ENCODE data around the gene NAALADL2. TPM values are rescaled to one million over a fixed set of nuclear protein-coding genes. Genes with fewer than 3 reads are reported as not detected.

Gene NAALADL2
- total and polyA plus RNA-seq, 2 experiments from 2014 or later: 3.4 to 15.3 TPM

- Histone ChIP-seq H3K4me1 (ENCODE audit: insufficient read depth) (no peaks in the 10 kb centered on the region), H3K27ac (no peak overlapping the region), H3K36me3 (replicated peaks; ENCODE audit: insufficient read depth, low read depth) (no peaks in the 10 kb centered on the region), H3K4me2 (no peak overlapping the region), H3K9me2 (replicated peaks; ENCODE audit: insufficient read depth) (no peaks in the 10 kb centered on the region), H3K27me3 (no peaks in the 10 kb centered on the region), H3K79me2 (no peaks in the 10 kb centered on the region), H3K4me3 (no peak overlapping the region), H4K20me1 (ENCODE audit: insufficient read depth, poor library complexity, severe bottlenecking) (no peaks in the 10 kb centered on the region), H2AFZ (no peak overlapping the region), H3K9me3 (ENCODE audit: low read depth) (no peaks in the 10 kb centered on the region)
- 70% methylated on average over 5 of the region's 5 CpGs for WGBS (ENCODE audit: low lambda C conversion rate, missing lambda C conversion rate)
- TF ChIP-seq CTCF (IDR thresholded peaks at IDR 0.05; ENCODE audit: poor library complexity) (no peak), EZH2 (IDR thresholded peaks at IDR 0.05; ENCODE audit: borderline replicate concordance) (no peak), EZH2phosphoT487 (IDR thresholded peaks at IDR 0.05; ENCODE audit: low read depth, severe bottlenecking, unreplicated experiment) (no peak)
- DNase-seq (ENCODE audit: low spot score): no peak
Observed at GRCh38 chr3:174958671-174959328, 99.7 kb downstream of the NAALADL2 start.

GRCh38 chr3:174959556-174960065, 100.5 kb downstream of the NAALADL2 start:
- Histone ChIP-seq H3K9me2 (replicated peaks; ENCODE audit: insufficient read depth) (no peaks in the 10 kb centered on the region), H3K9me3 (ENCODE audit: low read depth) (no peaks in the 10 kb centered on the region), H3K4me2 (no peak overlapping the region), H3K36me3 (replicated peaks; ENCODE audit: insufficient read depth, low read depth) (no peaks in the 10 kb centered on the region), H3K27ac (no peak overlapping the region), H2AFZ (no peak overlapping the region), H4K20me1 (ENCODE audit: insufficient read depth, poor library complexity, severe bottlenecking) (no peaks in the 10 kb centered on the region), H3K4me3 (no peak overlapping the region), H3K27me3 (no peaks in the 10 kb centered on the region), H3K4me1 (ENCODE audit: insufficient read depth) (no peaks in the 10 kb centered on the region), H3K79me2 (no peaks in the 10 kb centered on the region)
- 72% methylated on average over 4 of the region's 4 CpGs for WGBS (ENCODE audit: low lambda C conversion rate, missing lambda C conversion rate)
- no peak for DNase-seq (ENCODE audit: low spot score)
- TF ChIP-seq EZH2phosphoT487 (IDR thresholded peaks at IDR 0.05; ENCODE audit: low read depth, severe bottlenecking, unreplicated experiment) (no peak), CTCF (IDR thresholded peaks at IDR 0.05; ENCODE audit: poor library complexity) (no peak), EZH2 (IDR thresholded peaks at IDR 0.05; ENCODE audit: borderline replicate concordance) (no peak)

GRCh38 chr3:174960898-174961297, 101.8 kb downstream of the NAALADL2 start:
- no peak overlapping the region for H3K27ac ChIP-seq
- H3K4me3 ChIP-seq: no peak overlapping the region
- DNase-seq (ENCODE audit: low spot score): no peak
- H4K20me1 ChIP-seq (ENCODE audit: insufficient read depth, poor library complexity, severe bottlenecking): no peaks in the 10 kb centered on the region
- no peaks in the 10 kb centered on the region for H3K4me1 ChIP-seq (ENCODE audit: insufficient read depth)
- TF ChIP-seq EZH2phosphoT487 (IDR thresholded peaks at IDR 0.05; ENCODE audit: low read depth, severe bottlenecking, unreplicated experiment): no peak
- TF ChIP-seq CTCF (IDR thresholded peaks at IDR 0.05; ENCODE audit: poor library complexity): no peak
- TF ChIP-seq EZH2 (IDR thresholded peaks at IDR 0.05; ENCODE audit: borderline replicate concordance): no peak
- no peaks in the 10 kb centered on the region for H3K9me3 ChIP-seq (ENCODE audit: low read depth)
- no peak overlapping the region for H3K4me2 ChIP-seq
- no peaks in the 10 kb centered on the region for H3K36me3 ChIP-seq (replicated peaks; ENCODE audit: insufficient read depth, low read depth)
- 96% methylated on average over 1 of the region's 1 CpG for WGBS (ENCODE audit: low lambda C conversion rate, missing lambda C conversion rate)
- H2AFZ ChIP-seq: no peak overlapping the region
- H3K79me2 ChIP-seq: no peaks in the 10 kb centered on the region
- no peaks in the 10 kb centered on the region for H3K27me3 ChIP-seq
- H3K9me2 ChIP-seq (replicated peaks; ENCODE audit: insufficient read depth): no peaks in the 10 kb centered on the region

Measured in hepatocyte (in vitro differentiated cells).